Measurements from ENCODE around the gene KCNMB4.

GRCh38 chr12:70418101-70418500 is 52.0 kb downstream of the KCNMB4 start:
- TF ChIP-seq, protein P1, sequence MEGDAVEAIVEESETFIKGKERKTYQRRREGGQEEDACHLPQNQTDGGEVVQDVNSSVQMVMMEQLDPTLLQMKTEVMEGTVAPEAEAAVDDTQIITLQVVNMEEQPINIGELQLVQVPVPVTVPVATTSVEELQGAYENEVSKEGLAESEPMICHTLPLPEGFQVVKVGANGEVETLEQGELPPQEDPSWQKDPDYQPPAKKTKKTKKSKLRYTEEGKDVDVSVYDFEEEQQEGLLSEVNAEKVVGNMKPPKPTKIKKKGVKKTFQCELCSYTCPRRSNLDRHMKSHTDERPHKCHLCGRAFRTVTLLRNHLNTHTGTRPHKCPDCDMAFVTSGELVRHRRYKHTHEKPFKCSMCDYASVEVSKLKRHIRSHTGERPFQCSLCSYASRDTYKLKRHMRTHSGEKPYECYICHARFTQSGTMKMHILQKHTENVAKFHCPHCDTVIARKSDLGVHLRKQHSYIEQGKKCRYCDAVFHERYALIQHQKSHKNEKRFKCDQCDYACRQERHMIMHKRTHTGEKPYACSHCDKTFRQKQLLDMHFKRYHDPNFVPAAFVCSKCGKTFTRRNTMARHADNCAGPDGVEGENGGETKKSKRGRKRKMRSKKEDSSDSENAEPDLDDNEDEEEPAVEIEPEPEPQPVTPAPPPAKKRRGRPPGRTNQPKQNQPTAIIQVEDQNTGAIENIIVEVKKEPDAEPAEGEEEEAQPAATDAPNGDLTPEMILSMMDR (IDR thresholded peaks at IDR 0.05; ENCODE audit: borderline replicate concordance, extremely low read depth, low read length, poor library complexity, severe bottlenecking): no peak
- no peak for TF ChIP-seq EZH2 (IDR thresholded peaks at IDR 0.05; ENCODE audit: borderline replicate concordance, low read depth, low read length, severe bottlenecking)

Measured in DND-41 (cell line).